GM18508 (cell line): Measurements from ENCODE around the gene CCDC33.

Experiments used
- ATAC-seq: cut with Tn5 transposase; IDR thresholded peaks from one replicate; pipeline ENCODE4 v1.9.1; 2021; ENCODE audit warnings: moderate number of reproducible peaks; ENCODE audit not compliant: insufficient read depth, unreplicated experiment

The CCDC33 gene

GRCh38 chr15:74275957-74276356, 39.8 kb downstream of the CCDC33 start:
- no peak for ATAC-seq

DNA sequence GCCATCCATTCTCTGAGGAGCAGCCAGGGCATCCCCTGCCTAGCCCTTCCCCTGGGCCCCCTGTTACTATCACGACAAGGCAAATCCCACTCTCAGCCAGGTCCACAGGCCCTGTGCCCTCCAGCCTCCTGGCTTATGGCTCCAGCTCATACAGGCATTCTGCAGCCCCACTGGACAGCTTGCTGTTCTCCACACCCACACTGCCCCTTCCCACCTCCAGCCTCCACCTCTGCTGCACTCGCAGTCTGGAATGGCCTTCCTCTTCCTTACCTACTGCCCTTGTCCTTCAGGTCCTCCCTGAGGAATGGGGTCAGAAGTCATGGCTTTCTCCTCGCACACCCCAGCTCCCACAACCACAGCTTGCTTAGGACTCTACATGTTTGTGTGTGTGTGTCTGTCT, 40.4 kb downstream of the CCDC33 start:
- ATAC-seq: no peak

DNA sequence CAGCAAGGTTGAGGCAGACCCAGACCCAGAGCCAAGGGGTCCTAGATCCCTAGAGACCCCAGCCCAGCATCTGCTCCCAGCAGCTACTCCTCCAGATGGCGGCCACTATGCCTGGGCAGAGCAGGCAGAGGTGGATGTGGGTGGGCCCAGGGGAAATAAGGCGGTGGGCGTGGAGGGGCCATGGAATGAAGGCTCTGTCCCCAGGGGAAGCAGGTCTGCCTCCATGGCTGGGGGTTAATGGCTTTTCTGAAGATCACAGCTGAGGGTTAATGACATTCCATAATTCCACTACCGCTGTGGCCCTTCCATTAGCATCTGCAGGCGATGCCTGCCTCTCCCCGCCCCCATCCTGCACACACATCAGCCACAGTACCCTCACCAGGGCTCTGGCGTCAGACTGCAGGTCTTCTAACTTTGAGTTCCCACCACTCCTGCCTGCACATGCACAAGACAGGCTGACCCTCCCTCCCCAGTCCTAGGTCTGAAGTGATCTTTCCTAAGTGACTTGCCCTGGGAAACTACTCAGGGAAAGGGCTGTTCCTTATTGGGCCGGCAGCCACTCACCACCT, 41.2 kb downstream of the CCDC33 start:
- no peak for ATAC-seq

DNA sequence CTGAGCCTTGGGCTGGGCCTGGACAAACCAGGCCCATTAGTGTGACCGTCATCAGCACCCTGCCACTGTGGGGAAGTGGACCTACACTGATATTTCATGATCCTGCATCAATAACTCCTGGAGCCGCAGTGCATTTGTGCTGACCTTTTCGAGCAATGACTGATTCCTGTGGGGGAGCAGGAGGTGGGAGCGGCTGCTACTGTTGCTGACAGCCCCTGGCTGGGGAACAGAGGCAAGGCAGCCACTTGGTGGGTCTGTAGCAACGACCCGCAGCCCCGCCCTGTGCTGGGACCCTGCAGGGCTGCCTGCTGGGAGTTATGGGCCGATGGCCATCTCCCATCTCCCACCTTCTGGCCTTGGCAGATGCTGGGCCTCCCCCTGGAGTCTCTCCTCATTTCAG, 42.1 kb downstream of the CCDC33 start:
- ATAC-seq: no peak

DNA sequence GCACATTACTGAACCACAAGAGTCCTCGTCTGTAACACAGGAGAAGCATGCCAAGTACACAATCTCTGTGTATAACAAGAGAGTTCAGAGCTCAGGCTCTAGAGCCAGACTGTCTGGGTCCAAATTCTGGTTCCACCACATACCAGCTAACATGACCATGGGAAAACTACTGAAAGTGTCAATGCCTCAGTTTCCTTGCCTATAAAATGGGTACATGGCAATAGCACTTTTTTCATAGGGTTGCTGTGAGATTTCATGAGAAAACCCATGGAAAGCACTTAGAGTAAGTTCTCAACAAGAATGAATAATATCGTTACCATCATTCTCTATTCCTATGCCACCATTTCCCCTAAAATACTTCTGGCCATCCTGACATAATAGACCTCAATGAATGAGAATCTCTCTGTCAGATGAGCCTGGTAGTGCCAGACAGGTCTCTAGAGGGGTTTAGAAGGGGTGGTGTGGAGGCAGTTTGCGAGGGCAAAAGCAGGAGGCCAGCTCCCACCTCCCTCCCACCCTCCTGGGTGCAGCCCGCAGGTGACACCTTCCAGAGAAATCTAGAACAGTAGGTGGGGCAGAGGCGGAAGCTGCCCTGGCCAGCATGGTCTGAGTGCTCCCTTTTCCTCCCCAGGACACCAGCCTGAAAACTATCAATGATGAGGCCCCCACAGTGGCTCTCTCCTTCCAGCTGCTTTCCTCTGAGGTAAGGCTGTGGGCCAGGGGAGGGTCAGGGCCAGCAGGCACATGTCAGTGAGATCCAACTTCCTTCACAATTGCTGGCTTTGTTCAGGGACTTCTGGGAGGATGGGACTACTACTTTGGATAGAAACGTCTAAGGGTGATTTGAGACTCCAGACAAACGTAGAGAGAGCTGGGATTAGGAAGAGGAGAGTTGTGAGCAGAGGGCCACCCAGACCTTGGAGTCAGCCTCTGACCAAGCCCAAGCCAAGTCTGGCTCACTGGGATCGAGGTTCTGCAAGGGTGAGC, 45.3 kb downstream of the CCDC33 start:
- no peak for ATAC-seq

GRCh38 chr15:74283368-74283767, 47.2 kb downstream of the CCDC33 start:
- ATAC-seq: no peak

GRCh38 chr15:74289671-74290070, 53.5 kb downstream of the CCDC33 start:
- no peak for ATAC-seq

GRCh38 chr15:74290645-74291044, 54.5 kb downstream of the CCDC33 start:
- no peak for ATAC-seq

DNA sequence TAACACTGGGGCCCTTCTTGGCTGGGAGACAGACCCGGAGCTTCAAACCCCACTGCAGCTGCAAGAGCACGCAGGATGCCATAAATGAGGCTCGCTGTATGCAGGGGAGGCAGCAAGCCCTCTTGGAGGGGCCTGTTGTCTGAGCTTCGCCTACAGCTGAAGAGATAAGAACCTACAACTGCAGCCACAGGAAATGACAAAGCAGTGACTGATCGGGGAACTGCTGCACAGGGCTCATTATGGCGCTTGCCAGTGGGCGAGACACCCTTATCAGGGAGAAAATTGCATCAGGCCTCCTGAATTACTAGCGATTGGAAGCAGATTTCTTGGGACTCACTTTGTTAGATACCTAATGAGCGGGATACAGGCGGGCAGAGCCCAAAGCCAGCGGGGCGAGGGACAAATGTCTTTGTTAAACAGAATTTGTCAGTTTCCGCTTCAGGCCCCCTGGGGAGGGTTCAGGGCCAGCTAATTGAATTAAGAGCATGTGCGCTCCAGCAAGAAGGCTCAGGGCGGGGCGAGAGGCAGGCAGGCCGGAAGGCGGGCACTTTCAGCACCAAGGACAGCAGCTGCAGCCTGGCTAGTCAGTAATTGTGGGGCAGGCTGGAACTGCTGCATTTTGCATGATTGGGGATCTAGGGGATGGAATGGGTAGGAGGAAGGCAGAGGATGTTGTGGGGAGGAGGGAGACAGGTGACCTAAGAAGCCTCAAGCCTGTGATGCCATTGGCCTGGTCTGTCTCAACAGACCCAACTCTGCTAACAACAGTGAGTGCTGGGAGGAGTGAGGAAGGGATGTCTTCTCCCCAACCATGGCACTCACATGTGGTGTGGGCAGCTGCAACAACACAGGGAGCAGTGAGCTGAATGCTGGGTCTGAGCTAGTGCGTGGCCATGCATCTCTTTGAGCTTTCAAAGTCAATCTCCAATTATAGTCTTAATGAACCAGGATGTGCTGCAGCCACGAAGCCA, 55.3 kb downstream of the CCDC33 start:
- no peak for ATAC-seq

DNA sequence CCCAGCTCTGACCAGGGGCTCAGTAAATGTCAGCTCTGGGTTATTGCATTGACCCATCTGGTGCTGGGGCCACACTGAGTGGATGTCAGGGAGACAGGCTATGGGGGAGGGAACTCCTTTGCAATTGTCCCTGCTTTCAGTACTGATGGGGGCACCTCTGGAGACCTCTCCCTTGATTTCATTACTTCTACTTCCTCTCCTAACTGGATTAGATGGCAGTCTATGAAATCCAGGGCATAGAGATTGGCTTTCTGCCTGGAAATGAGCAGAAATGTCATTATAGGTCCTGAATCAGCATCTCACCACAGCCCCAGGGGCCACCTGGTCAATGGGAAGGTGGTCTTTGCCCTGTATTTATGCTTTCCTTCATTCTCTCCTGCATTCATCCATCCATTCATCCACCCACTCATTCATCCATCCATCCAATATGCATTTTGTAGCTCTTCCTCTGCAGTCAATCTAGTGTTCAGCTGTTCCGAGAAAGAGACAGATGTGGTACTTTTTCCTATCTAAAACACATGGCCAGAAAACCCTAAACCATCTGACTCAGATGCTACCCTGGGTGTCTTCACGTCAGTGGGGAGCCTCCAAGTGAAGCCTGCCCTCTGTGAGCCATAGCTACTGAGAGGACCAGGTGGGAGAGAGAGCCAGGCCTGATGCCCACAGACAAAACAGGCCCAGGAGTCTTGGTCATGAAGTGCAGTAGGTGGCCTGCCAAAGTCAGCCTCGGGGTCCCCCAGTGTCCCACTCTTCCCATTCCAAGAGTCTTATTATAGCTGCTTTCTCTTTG, 57.1 kb downstream of the CCDC33 start:
- ATAC-seq: no peak

GRCh38 chr15:74294010-74294409, 57.9 kb downstream of the CCDC33 start:
- ATAC-seq: no peak

DNA sequence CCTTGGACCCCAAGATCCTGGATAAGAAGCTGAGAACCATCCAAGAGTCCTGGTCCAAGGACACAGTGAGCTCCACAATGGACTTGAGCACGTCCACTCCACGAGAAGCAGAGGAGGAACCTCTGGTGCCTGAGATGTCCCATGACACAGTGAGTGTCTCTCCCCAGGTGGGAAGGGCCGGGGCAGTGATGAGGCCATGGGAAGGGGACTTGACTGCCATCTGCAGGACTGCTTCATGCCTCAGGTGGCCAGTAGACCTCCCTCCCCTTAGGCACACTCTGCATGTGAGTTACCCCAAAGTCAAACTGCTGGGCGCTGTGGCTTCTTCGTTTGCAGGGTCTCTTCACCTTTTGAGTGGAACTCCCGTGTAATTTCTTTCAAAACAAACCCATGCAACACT, 59.7 kb downstream of the CCDC33 start:
- no peak for ATAC-seq

- ATAC-seq: no peak
Measured at GRCh38 chr15:74297887-74298286, 61.8 kb downstream of the CCDC33 start.

- no peak for ATAC-seq
Measured at GRCh38 chr15:74300057-74300795, 64.1 kb downstream of the CCDC33 start.

DNA sequence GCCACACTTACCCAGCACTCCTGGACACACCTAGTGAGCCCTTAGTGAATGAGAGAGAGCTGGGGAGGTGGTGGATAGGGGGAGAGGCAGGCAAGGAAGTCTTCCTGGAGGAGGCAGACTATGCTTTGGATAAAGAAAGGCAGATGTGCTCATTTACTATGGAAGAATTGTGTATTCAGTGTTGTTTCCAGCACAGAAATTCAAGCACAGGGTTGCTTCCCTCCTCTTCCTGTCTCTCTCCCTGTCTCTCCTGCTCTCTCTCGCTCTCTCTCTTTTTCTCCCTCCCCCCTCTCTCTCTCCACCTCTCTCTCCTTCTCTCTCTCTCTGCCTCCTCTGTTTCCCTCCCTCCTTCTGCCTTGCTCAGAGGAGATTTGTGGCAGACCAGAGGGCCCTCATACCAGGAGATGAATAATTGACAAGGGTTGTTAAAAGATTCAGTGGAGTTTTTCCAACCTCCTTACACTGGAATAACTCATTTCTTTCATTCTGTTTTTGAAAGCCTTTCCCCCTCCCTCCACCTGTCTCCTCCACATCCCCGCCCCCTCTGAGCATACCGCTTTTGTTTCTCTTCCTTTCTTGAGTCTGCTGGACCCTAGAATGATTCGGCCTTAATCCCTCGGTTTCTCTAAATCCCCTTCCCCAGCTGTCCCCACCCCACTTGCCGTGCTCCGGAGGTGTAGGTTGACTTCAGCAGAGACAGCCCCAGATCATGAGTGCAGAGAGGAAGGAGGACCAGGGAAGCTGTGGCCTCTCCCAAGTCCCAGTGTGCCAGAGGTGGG, 65.6 kb downstream of the CCDC33 start:
- ATAC-seq: no peak

- no peak for ATAC-seq
Measured at GRCh38 chr15:74302821-74303359, 66.8 kb downstream of the CCDC33 start.

DNA sequence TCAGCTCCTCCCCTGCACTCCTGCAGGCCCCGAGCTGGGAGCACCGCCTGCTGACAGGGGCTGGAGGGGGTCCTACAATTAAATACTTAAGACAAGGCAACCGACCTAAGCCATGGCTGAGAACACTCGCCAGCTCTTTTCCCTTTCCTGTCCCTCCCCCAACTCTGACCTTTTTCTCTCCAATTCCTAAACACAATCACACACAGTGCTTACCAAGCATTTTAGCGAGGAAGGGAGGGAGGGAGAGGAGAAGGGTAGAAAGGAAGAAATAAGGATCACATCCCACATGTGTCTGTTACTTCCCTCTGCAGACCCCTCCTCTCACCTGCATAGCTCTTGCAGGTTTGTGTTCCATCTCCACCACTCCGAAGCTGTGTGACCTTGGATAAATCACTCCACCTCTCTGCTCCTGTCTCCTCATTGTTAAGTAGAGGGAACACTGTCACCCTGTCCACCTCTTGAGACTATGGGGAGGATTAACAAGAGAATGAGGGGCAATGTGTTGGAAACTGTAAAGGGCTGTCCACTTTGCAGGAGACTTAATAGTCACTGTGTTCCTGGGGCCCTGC, 67.7 kb downstream of the CCDC33 start:
- no peak for ATAC-seq

DNA sequence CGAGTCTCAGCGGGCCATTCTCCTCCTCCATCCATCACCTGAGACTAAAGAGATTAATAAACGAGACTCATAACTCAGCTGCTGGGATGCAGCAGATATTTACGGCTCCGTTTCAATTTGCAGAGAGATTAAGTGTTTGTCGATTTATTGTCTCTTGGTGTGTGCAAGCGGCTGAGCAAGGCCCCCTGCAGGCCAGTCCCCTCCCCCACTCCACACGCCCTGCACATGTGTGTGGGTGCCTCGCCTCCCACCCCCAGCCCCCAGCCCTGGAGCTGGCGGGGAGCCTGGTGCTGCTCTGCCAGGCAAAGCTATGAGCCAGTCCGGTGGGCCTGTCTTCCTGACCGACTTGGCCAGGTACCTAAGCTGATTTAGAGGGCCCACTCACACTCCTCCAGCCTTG, 68.3 kb downstream of the CCDC33 start:
- ATAC-seq: no peak
